CD4-positive, alpha-beta T cell (primary cell): Measurements from ENCODE around the gene PLXNA2. TPM values are rescaled to one million over a fixed set of nuclear protein-coding genes. Genes with fewer than 3 reads are reported as not detected.

Source experiments
- ATAC-seq: fragments of 200-7000 bp; cut with Tn5 transposase; one replicate; pipeline ENCODE4 v1.10.0; 2022; ENCODE audit warnings: mild to moderate bottlenecking; ENCODE audit not compliant: poor library complexity
- CTCF ChIA-PET: fragments of 350-600 bp; sonication (Branson Sonifier 250); formaldehyde crosslinking; loops from one replicate; lab custom pipeline; 2021; ENCODE audit warnings: antibody characterized with exemption, inconsistent platforms; lab: Charles Lee
- POLR2A ChIA-PET: fragments of 350-600 bp; sonication (Branson Sonifier 250); formaldehyde crosslinking; loops from one replicate; lab custom pipeline; 2021; ENCODE audit warnings: antibody characterized with exemption, inconsistent platforms; lab: Charles Lee
- DNase-seq, 14 experiments: peaks; one replicate each; pipeline ENCODE4 v3.0.0-alpha.2; 2013 to 2020; ENCODE audit warnings: mixed read lengths in 2 of 14
- H3K27ac ChIP-seq, 2 donors: one replicate each; pipeline versions ENCODE4 v1.5.1 to v1.7.0; 2013; ENCODE audit warnings: low read length in 2 of 2, low read depth in 1 of 2, mild to moderate bottlenecking in 1 of 2
- H3K27me3 ChIP-seq, 2 experiments: 1 replicate in 1 of 2; 2 replicates in 1 of 2; pipeline versions ENCODE4 v1.6.1 to v1.7.0; 2013; ENCODE audit warnings: low read length in 2 of 2, control low read depth in 1 of 2, mild to moderate bottlenecking in 1 of 2, moderate library complexity in 1 of 2; ENCODE audit not compliant: insufficient read depth in 2 of 2, control insufficient read depth in 1 of 2
- H3K36me3 ChIP-seq: one replicate; pipeline ENCODE4 v1.6.1; 2013; ENCODE audit warnings: low read length, control low read depth; ENCODE audit not compliant: insufficient read depth
- H3K4me1 ChIP-seq: one replicate; pipeline ENCODE4 v1.6.1; 2013; ENCODE audit warnings: low read length, control low read depth; ENCODE audit not compliant: insufficient read depth
- H3K4me3 ChIP-seq: one replicate; pipeline ENCODE4 v1.5.1; 2013; ENCODE audit warnings: mild to moderate bottlenecking, low read length, moderate library complexity
- H3K9me3 ChIP-seq, 2 experiments: 1 replicate in 1 of 2; 2 replicates in 1 of 2; pipeline versions ENCODE4 v1.6.1 to v1.7.0; 2013; ENCODE audit warnings: low read length in 2 of 2, mild to moderate bottlenecking in 2 of 2, control low read depth in 1 of 2, moderate library complexity in 1 of 2; ENCODE audit not compliant: control insufficient read depth in 1 of 2, insufficient read depth in 1 of 2
- H3K27ac Mint-ChIP-seq: one replicate; pipeline ENCODE4 v1.8.0; 2020; ENCODE audit warnings: mixed read lengths
- H3K27me3 Mint-ChIP-seq: one replicate; pipeline ENCODE4 v1.8.0; 2021; ENCODE audit warnings: mixed read lengths
- H3K36me3 Mint-ChIP-seq: one replicate; pipeline ENCODE4 v1.8.0; 2021; ENCODE audit warnings: low read depth, mixed read lengths
- H3K4me1 Mint-ChIP-seq: one replicate; pipeline ENCODE4 v1.8.0; 2021; ENCODE audit warnings: low read depth, mixed read lengths
- H3K4me3 Mint-ChIP-seq: one replicate; pipeline ENCODE4 v1.8.0; 2020; ENCODE audit warnings: mild to moderate bottlenecking, mixed read lengths
- H3K9me3 Mint-ChIP-seq: one replicate; pipeline ENCODE4 v1.8.0; 2020; ENCODE audit warnings: mixed read lengths
- CTCF ChIP-seq: fragments of 200-600 bp; IDR thresholded peaks from one replicate; pipeline ENCODE4 v1.8.0; 2022; ENCODE audit warnings: antibody characterized with exemption, mild to moderate bottlenecking
- intact Hi-C, 2 experiments: fragments of 100-400 bp; cut with DNase I in 1 of 2; cut with micrococcal nuclease in 1 of 2; formaldehyde crosslinking; loops; one replicate each; pipeline versions ENCODE4 v1.15.1 to v1.9.0; 2023 to 2025; cut with DNase I, micrococcal nuclease
- total RNA-seq, 174 experiments: library from RNA in 2 of 174; stranded (reverse) in 2 of 174; gene quantifications; one replicate each; pipeline ENCODE4 v1.2.3 and lab custom pipeline; 2021 to 2026

Gene PLXNA2
- total RNA-seq, 2 experiments from 2014 or later: 0.75 to 0.77 TPM

DNA sequence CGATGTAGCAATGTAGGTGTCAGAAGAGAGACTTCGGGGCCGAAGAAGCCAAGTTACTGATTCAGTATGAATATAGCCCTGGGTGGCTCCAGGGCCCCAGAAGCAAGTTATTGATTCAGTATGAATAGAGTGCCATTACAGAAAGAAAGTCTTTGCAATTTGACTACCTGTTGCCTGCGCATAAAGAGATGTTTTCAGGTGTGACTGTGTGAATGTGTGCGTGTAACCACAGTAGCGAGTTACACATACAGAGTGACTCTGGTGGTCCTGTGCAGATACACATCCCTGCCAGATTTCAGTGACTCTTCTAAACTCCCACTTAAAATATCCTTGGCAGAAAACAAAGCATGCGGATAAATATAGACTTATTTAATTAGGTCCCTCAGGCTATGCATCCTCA, 190.5 kb downstream of the PLXNA2 start:
- no peak overlapping the region for H3K4me3 Mint-ChIP-seq
- Histone ChIP-seq H3K27me3 (no peaks in the 10 kb centered on the region), H3K9me3 (no peaks in the 10 kb centered on the region), H3K4me3 (no peak overlapping the region), H3K36me3 (no peaks in the 10 kb centered on the region), H3K27ac (no peak overlapping the region), H3K4me1 (no peaks in the 10 kb centered on the region)
- no peak for TF ChIP-seq CTCF
- H3K27ac Mint-ChIP-seq: no peak overlapping the region
- H3K27me3 Mint-ChIP-seq: peaks cover 9% of the 10 kb centered on the region
- ChIA-PET CTCF (no interaction called here), POLR2A (no interaction called here)
- no peak for ATAC-seq
- no peaks in the 10 kb centered on the region for H3K9me3 Mint-ChIP-seq
- intact Hi-C loops: no loop called here
- H3K36me3 Mint-ChIP-seq: no peaks in the 10 kb centered on the region
- no peaks in the 10 kb centered on the region for H3K4me1 Mint-ChIP-seq
- no peak for DNase-seq

DNA sequence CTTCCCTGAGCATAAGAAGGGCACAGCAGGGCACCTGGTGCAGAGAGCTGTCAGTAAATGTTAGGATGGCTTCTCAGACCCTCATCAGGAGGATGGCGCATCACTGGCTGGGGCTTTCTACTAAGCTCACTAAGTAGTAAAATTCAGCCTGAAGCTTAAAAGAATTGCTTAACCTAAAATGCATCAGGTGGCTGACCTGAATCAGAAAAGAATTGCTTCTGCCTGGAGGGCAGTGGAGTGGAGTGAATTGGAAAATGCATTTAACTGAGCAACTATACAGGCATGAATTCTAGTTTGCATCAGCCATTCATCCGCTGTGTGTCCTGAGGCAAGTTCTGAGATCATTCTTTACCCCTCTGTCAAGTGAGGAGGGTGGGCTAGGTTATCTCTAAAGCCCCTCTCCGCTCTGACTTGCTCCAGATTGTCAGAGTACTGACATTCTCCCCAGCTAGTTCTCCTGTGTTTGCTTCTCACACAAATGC, 191.2 kb downstream of the PLXNA2 start:
- no peaks in the 10 kb centered on the region for H3K9me3 ChIP-seq
- no peaks in the 10 kb centered on the region for H3K36me3 Mint-ChIP-seq
- ChIA-PET POLR2A (no interaction called here), CTCF (no interaction called here)
- intact Hi-C loops: no loop called here
- DNase-seq (no peak), ATAC-seq (no peak)
- H3K27ac Mint-ChIP-seq: no peak overlapping the region
- H3K4me1 Mint-ChIP-seq: no peaks in the 10 kb centered on the region
- H3K4me3 Mint-ChIP-seq: no peak overlapping the region
- H3K27me3 ChIP-seq: no peaks in the 10 kb centered on the region
- no peaks in the 10 kb centered on the region for H3K36me3 ChIP-seq
- no peak for TF ChIP-seq CTCF
- no peaks in the 10 kb centered on the region for H3K4me1 ChIP-seq
- no peak overlapping the region for H3K27ac ChIP-seq
- no peaks in the 10 kb centered on the region for H3K9me3 Mint-ChIP-seq
- H3K4me3 ChIP-seq: no peak overlapping the region
- peaks cover 9% of the 10 kb centered on the region for H3K27me3 Mint-ChIP-seq

GRCh38 chr1:208052135-208052534, 192.0 kb downstream of the PLXNA2 start:
- no peak for TF ChIP-seq CTCF
- ATAC-seq: no peak
- no peak overlapping the region for H3K27ac ChIP-seq
- CTCF ChIA-PET: no interaction called here
- H3K9me3 ChIP-seq: no peaks in the 10 kb centered on the region
- DNase-seq: no peak
- Mint-ChIP-seq H3K4me1 (no peaks in the 10 kb centered on the region), H3K27me3 (peaks cover 9% of the 10 kb centered on the region), H3K27ac (no peak overlapping the region), H3K36me3 (no peaks in the 10 kb centered on the region), H3K4me3 (no peak overlapping the region), H3K9me3 (no peaks in the 10 kb centered on the region)
- POLR2A ChIA-PET: no interaction called here
- intact Hi-C loops: no loop called here
- no peak overlapping the region for H3K4me3 ChIP-seq
- no peaks in the 10 kb centered on the region for H3K4me1 ChIP-seq
- no peaks in the 10 kb centered on the region for H3K27me3 ChIP-seq
- no peaks in the 10 kb centered on the region for H3K36me3 ChIP-seq
